SK-N-SH (cell line): Measurements from ENCODE around the gene SULT1A3. TPM values are rescaled to one million over a fixed set of nuclear protein-coding genes. Genes with fewer than 3 reads are reported as not detected.
"Not testable (repeated sequence)": the region's sequence is repeated elsewhere in the genome, so short reads cannot be mapped to it uniquely, and the experiment has no call there.

Experiments
- CTCF ChIA-PET: fragments of 300-600, 350-600 bp; formaldehyde crosslinking; extraction: SDS; loops from one replicate; lab custom pipeline; 2021; lab: Yijun Ruan, JAX
- POLR2A ChIA-PET: fragments of 350-600 bp; sonication (Branson Sonifier 250); formaldehyde crosslinking; extraction: SDS; loops from one replicate; lab custom pipeline; 2020; ENCODE audit warnings: antibody characterized with exemption, inconsistent platforms; lab: Yijun Ruan, JAX
- DNase-seq: peaks from one replicate; pipeline ENCODE4 v3.0.0; 2012
- H2AFZ ChIP-seq: fragments of 200-600 bp; sonication (generic); 2 replicates; pipeline ENCODE4 v1.8.1; 2016; ENCODE audit warnings: antibody characterized with exemption, mild to moderate bottlenecking, low read depth
- H3F3A ChIP-seq: fragments of 200-600 bp; sonication (generic); replicated peaks from 2 replicates; pipeline ENCODE3; 2016; ENCODE audit warnings: antibody characterized with exemption, mild to moderate bottlenecking; ENCODE audit not compliant: insufficient read depth
- H3K27ac ChIP-seq, 2 experiments: fragments of 200-500 bp in 1 of 2; fragments of 200-600 bp in 1 of 2; sonication (Bioruptor generic) in 1 of 2; sonication (generic), shearing (Covaris generic) in 1 of 2; 2 replicates each; pipeline versions ENCODE4 v1.5.1 to v1.6.1; 2014 to 2016; ENCODE audit warnings: low read depth in 2 of 2, inconsistent platforms in 1 of 2, low read length in 1 of 2, mild to moderate bottlenecking in 1 of 2, mixed read lengths in 1 of 2
- H3K27me3 ChIP-seq: fragments of 200-600 bp; sonication (generic), shearing (Covaris generic); 2 replicates; pipeline ENCODE4 v1.6.1; 2016; ENCODE audit warnings: mixed run types; ENCODE audit not compliant: insufficient read depth
- H3K36me3 ChIP-seq, 2 experiments: fragments of 200-500 bp in 1 of 2; fragments of 200-600 bp in 1 of 2; sonication (Bioruptor generic) in 1 of 2; sonication (generic) in 1 of 2; replicated peaks in 1 of 2; 2 replicates each; pipeline versions ENCODE3 to v1.5.1; 2014 to 2016; ENCODE audit warnings: low read length in 1 of 2, mild to moderate bottlenecking in 1 of 2; ENCODE audit not compliant: insufficient read depth in 2 of 2, control insufficient read depth in 1 of 2
- H3K4me1 ChIP-seq, 2 experiments: fragments of 200-500 bp in 1 of 2; fragments of 200-600 bp in 1 of 2; sonication (Bioruptor generic) in 1 of 2; sonication (generic), shearing (Covaris generic) in 1 of 2; 2 replicates each; pipeline versions ENCODE4 v1.5.1 to v1.6.1; 2014 to 2016; ENCODE audit warnings: low read depth in 1 of 2, low read length in 1 of 2, mixed run types in 1 of 2; ENCODE audit not compliant: insufficient read depth in 2 of 2, control insufficient read depth in 1 of 2
- H3K4me2 ChIP-seq: fragments of 200-600 bp; sonication (generic), shearing (Covaris generic); 2 replicates; pipeline ENCODE4 v1.6.1; 2017; ENCODE audit warnings: mixed run types
- H3K4me3 ChIP-seq, 2 experiments: fragments of 200-500 bp in 1 of 2; fragments of 200-600 bp in 1 of 2; sonication (Bioruptor generic) in 1 of 2; sonication (generic), shearing (Covaris generic) in 1 of 2; 2 replicates each; pipeline versions ENCODE4 v1.5.1 to v1.8.1; 2014 to 2016; ENCODE audit warnings: low read depth in 2 of 2, inconsistent platforms in 1 of 2, low read length in 1 of 2, mild to moderate bottlenecking in 1 of 2, mixed read lengths in 1 of 2, moderate library complexity in 1 of 2
- H3K79me2 ChIP-seq: fragments of 200-600 bp; sonication (generic); 2 replicates; pipeline ENCODE4 v1.8.1; 2017; ENCODE audit warnings: mild to moderate bottlenecking; ENCODE audit not compliant: insufficient read depth
- H3K9ac ChIP-seq: fragments of 200-600 bp; sonication (generic); 2 replicates; pipeline ENCODE4 v1.6.1; 2017; ENCODE audit warnings: mixed run types
- H3K9me2 ChIP-seq: fragments of 200-600 bp; sonication (generic); 2 replicates; pipeline ENCODE4 v1.6.1; 2017; ENCODE audit warnings: mixed run types
- H3K9me3 ChIP-seq: fragments of 200-600 bp; sonication (generic); 2 replicates; pipeline ENCODE4 v1.6.1; 2017; ENCODE audit warnings: mixed run types, mild to moderate bottlenecking, moderate library complexity
- H4K20me1 ChIP-seq: fragments of 200-600 bp; sonication (generic); 2 replicates; pipeline ENCODE4 v1.6.1; 2017; ENCODE audit warnings: mild to moderate bottlenecking, mixed run types; ENCODE audit not compliant: insufficient read depth
- CHD2 ChIP-seq: fragments of 150-350 bp; IDR thresholded peaks from 2 replicates; pipeline ENCODE4 v1.6.1; 2018; ENCODE audit warnings: low read length; ENCODE audit not compliant: partially characterized antibody
- EP300 ChIP-seq, 2 experiments: IDR thresholded peaks; 2 replicates each; pipeline versions ENCODE4 v1.4.0 to v1.6.1; 2012; ENCODE audit warnings: borderline replicate concordance in 1 of 2, low read depth in 1 of 2, low read length in 1 of 2
- EZH2phosphoT487 ChIP-seq: fragments of 200-600 bp; sonication (generic); IDR thresholded peaks from 2 replicates; pipeline ENCODE4 v1.6.1; 2017; ENCODE audit warnings: low read depth, mixed run types, mild to moderate bottlenecking, antibody characterized with exemption, moderate library complexity, borderline replicate concordance
- FOSL2 ChIP-seq: IDR thresholded peaks from 2 replicates; pipeline ENCODE4 v1.4.0; 2012; ENCODE audit warnings: low read depth, mild to moderate bottlenecking, moderate library complexity, borderline replicate concordance
- MAX ChIP-seq: IDR thresholded peaks from 2 replicates; pipeline ENCODE4 v1.4.0; 2012; ENCODE audit warnings: low read depth
- NFIC ChIP-seq: IDR thresholded peaks from 2 replicates; pipeline ENCODE4 v1.4.0; 2012; ENCODE audit warnings: borderline replicate concordance
- NRF1 ChIP-seq: IDR thresholded peaks from 2 replicates; pipeline ENCODE4 v1.6.1; 2012; ENCODE audit warnings: low read depth, mild to moderate bottlenecking, low read length
- POLR2AphosphoS5 ChIP-seq: IDR thresholded peaks from 2 replicates; pipeline ENCODE4 v1.6.1; 2012; ENCODE audit warnings: low read depth, low read length
- RAD21 ChIP-seq: IDR thresholded peaks from 2 replicates; pipeline ENCODE4 v1.6.1; 2012; ENCODE audit warnings: mild to moderate bottlenecking, low read length
- RCOR1 ChIP-seq: fragments of 150-350 bp; IDR thresholded peaks from 2 replicates; pipeline ENCODE4 v1.6.1; 2017; ENCODE audit warnings: antibody characterized with exemption, low read length
- REST ChIP-seq: IDR thresholded peaks from 2 replicates; pipeline ENCODE4 v1.6.1; 2012; ENCODE audit warnings: mild to moderate bottlenecking, low read depth, low read length, moderate library complexity
- RXRA ChIP-seq: IDR thresholded peaks from 2 replicates; pipeline ENCODE4 v1.4.0; 2012; ENCODE audit warnings: low read depth, mild to moderate bottlenecking, borderline replicate concordance
- SMC3 ChIP-seq: IDR thresholded peaks from 2 replicates; pipeline ENCODE4 v1.6.1; 2012; ENCODE audit warnings: low read depth, low read length, improper control_type of control experiment
- TAF1 ChIP-seq: IDR thresholded peaks from 2 replicates; pipeline ENCODE4 v1.6.1; 2012; ENCODE audit warnings: low read depth, mild to moderate bottlenecking, low read length, moderate library complexity, borderline replicate concordance
- TCF12 ChIP-seq: IDR thresholded peaks from 2 replicates; pipeline ENCODE4 v1.4.0; 2012
- YY1 ChIP-seq: IDR thresholded peaks from 2 replicates; pipeline ENCODE4 v1.4.0; 2012; ENCODE audit warnings: low read depth, mild to moderate bottlenecking
- WGBS: methylation state at CpG from one replicate; pipeline ENCODE4 v1.1.6; 2017; ENCODE audit warnings: low lambda C conversion rate; 5-methylcytosine and 5-hydroxymethylcytosine counted together
- polyA plus RNA-seq, 3 experiments: library from polyadenylated mRNA; depleted of rRNA; stranded (reverse); fragments of >200 nt; gene quantifications; 2 replicates each; pipeline ENCODE4 v1.2.3, GENCODE V29; 2012
- TF ChIP-seq, protein P1 (sequence below): IDR thresholded peaks from 2 replicates; pipeline ENCODE4; 2012

Gene SULT1A3
- polyA plus RNA-seq, 1 of the 3 experiments (the other 2 are of a cell fraction), result 20.4 TPM

GRCh38 chr16:30187556-30187865 lies 11.5 kb upstream of the SULT1A3 start (continued):
- TF ChIP-seq RCOR1, result no peak
- TF ChIP-seq FOSL2, result no peak
- no peak for TF ChIP-seq NRF1
- no peak for TF ChIP-seq TAF1
- no peak for TF ChIP-seq NFIC

DNA sequence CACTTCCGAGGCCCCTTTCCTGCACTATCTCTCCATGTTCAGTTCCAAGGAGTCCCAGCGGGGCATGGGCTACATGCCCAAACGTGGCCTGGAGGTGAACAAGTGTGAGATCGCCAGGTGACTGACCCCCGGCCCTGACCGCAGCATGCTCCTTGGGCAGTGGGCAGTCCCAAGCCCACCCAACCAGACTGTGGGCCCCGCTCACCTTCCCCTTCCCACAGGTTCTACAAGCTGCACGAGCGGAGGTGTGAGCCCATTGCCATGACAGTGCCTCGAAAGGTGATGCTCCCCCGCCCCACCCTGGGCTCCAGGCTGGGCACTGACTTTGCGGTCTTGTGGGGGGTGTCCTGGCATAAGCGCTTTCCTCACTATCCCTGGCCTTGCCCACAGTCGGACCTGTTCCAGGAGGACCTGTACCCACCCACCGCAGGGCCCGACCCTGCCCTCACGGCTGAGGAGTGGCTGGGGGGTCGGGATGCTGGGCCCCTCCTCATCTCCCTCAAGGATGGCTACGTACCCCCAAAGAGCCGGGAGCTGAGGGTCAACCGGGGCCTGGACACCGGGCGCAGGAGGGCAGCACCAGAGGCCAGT lies 11.0 kb upstream of the SULT1A3 start:
- whole genome bisulfite sequencing, result 95% methylated on average over 10 of the region's 23 CpGs
- H3K27ac ChIP-seq, result no peak overlapping the region; a peak in 1 of 4 replicates
- H3K4me3 ChIP-seq, result no peak overlapping the region
- H3K27me3 ChIP-seq, result no peaks in the 10 kb centered on the region
- peaks cover 0 to 6% of the 10 kb centered on the region in 2 experiments for H3K36me3 ChIP-seq
- no peaks in the 10 kb centered on the region for H4K20me1 ChIP-seq
- H3K9me3 ChIP-seq, result no peaks in the 10 kb centered on the region
- no peak overlapping the region for H3K9ac ChIP-seq
- no peak for TF ChIP-seq CHD2
- TF ChIP-seq YY1, result no peak
- TF ChIP-seq, protein P1, sequence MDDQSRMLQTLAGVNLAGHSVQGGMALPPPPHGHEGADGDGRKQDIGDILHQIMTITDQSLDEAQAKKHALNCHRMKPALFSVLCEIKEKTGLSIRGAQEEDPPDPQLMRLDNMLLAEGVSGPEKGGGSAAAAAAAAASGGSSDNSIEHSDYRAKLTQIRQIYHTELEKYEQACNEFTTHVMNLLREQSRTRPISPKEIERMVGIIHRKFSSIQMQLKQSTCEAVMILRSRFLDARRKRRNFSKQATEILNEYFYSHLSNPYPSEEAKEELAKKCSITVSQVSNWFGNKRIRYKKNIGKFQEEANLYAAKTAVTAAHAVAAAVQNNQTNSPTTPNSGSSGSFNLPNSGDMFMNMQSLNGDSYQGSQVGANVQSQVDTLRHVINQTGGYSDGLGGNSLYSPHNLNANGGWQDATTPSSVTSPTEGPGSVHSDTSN, result no peak
- TF ChIP-seq POLR2AphosphoS5, result no peak
- no peak for TF ChIP-seq EZH2phosphoT487
- no peak for TF ChIP-seq MAX
- TF ChIP-seq EP300 (IDR thresholded peaks at IDR 0.05; ENCODE audit: borderline replicate concordance in 1 of 2, low read depth in 1 of 2, low read length in 1 of 2), result no peak
- TF ChIP-seq RAD21, result no peak
- TF ChIP-seq RXRA, result no peak
- no peak for TF ChIP-seq NRF1
- no peak for TF ChIP-seq REST
- no peak for TF ChIP-seq SMC3
- TF ChIP-seq TCF12, result no peak
- TF ChIP-seq, all 33 proteins: peak for 0
- Histone ChIP-seq H3K4me1 (peaks cover 0 to 21% of the 10 kb centered on the region in 2 experiments; a peak in 1 of 4 replicates), H3K4me2 (no peak overlapping the region), H2AFZ (no peak overlapping the region), H3F3A (no peaks in the 10 kb centered on the region), H3K9me2 (no peaks in the 10 kb centered on the region), H3K79me2 (no peaks in the 10 kb centered on the region)
- no peak for DNase-seq
- POLR2A ChIA-PET, result no interaction called here
- CTCF ChIA-PET, result interaction anchor here (0.9 to 1.3 kb wide), 2 partner anchors 50 to 78 kb away, joined by 3 read pairs; no protein-coding TSS in a partner anchor

GRCh38 chr16:30191158-30191557 lies 7.9 kb upstream of the SULT1A3 start:
- H3K9ac ChIP-seq, H2AFZ ChIP-seq, H3K9me2 ChIP-seq, CTCF ChIA-PET, H3K4me2 ChIP-seq, H3K4me3 ChIP-seq, H3F3A ChIP-seq, H4K20me1 ChIP-seq, H3K27me3 ChIP-seq, H3K36me3 ChIP-seq, POLR2A ChIA-PET, H3K27ac ChIP-seq, H3K4me1 ChIP-seq, H3K9me3 ChIP-seq, DNase-seq, H3K79me2 ChIP-seq: not testable (repeated sequence)
- WGBS, result 97% methylated on average over 6 of the region's 12 CpGs

DNA sequence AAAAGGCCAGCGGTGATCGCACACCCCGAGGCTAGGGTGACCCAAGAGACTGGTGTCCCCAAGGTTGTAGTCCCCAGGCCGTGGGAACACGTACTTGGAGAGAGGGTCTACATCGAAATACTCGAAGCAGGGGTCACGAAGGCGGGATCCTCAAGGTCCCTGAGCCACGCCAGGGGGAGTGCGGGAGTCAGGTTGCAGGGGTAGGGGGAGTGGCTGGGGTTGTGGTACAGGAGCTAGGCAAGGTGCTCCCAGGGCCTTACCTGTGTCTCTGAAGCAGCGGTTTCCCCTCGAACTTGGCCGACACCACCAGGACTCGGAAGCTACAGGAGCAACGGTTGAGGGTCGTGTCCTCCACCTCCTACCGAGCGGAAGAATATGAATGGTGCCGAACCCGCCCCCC lies 6.0 kb upstream of the SULT1A3 start:
- H3K36me3 ChIP-seq, DNase-seq, H3K4me2 ChIP-seq, H3F3A ChIP-seq, H2AFZ ChIP-seq, H3K27ac ChIP-seq, H3K9me2 ChIP-seq, H3K4me1 ChIP-seq, H3K9ac ChIP-seq, CTCF ChIA-PET, H3K4me3 ChIP-seq, H3K9me3 ChIP-seq, H3K79me2 ChIP-seq, POLR2A ChIA-PET, H3K27me3 ChIP-seq, H4K20me1 ChIP-seq: not testable (repeated sequence)
- WGBS, result no CpG with 5 or more reads among the region's 21 CpGs
